Neural crest cell (in vitro differentiated cells): ENCODE measurements around the gene NFASC. TPM values are rescaled to one million over a fixed set of nuclear protein-coding genes. Genes with fewer than 3 reads are reported as not detected.

Experiments used
- DNase-seq: peaks from one replicate; pipeline ENCODE4 v3.0.0; 2021; ENCODE audit warnings: low read depth, mixed read lengths, low spot score
- H3K27ac Mint-ChIP-seq: one replicate; pipeline ENCODE4 v1.8.0; 2021; ENCODE audit warnings: mild to moderate bottlenecking, mixed read lengths; ENCODE audit not compliant: unreplicated experiment
- H3K27me3 Mint-ChIP-seq: 2 replicates; pipeline ENCODE4 v1.8.0; 2021; ENCODE audit warnings: low read depth, mild to moderate bottlenecking, mixed read lengths
- H3K36me3 Mint-ChIP-seq: 2 replicates; pipeline ENCODE4 v1.8.0; 2021; ENCODE audit warnings: low read depth, mild to moderate bottlenecking, mixed read lengths
- H3K4me1 Mint-ChIP-seq: 2 replicates; pipeline ENCODE4 v1.8.0; 2021; ENCODE audit warnings: mixed read lengths
- H3K4me3 Mint-ChIP-seq: one replicate; pipeline ENCODE4 v1.8.0; 2021; ENCODE audit warnings: mild to moderate bottlenecking, mixed read lengths
- H3K9me3 Mint-ChIP-seq: 2 replicates; pipeline ENCODE4 v1.8.0; 2021; ENCODE audit warnings: mixed read lengths
- total RNA-seq: library from RNA; stranded (reverse); gene quantifications from 2 replicates; pipeline ENCODE4 v1.2.1, GENCODE V29; 2021
- TF ChIP-seq, protein P1 (sequence below): fragments of 200-600 bp; sonication (generic); conservative IDR thresholded peaks from 2 replicates; pipeline ENCODE4 v1.5.0; 2021; ENCODE audit warnings: antibody characterized with exemption, mild to moderate bottlenecking

The NFASC gene
- total RNA-seq, 1 donor from 2014 or later: 12.9 TPM

GRCh38 chr1:204959836-204960235, 89.2 kb downstream of the NFASC start:
- TF ChIP-seq, protein P1, sequence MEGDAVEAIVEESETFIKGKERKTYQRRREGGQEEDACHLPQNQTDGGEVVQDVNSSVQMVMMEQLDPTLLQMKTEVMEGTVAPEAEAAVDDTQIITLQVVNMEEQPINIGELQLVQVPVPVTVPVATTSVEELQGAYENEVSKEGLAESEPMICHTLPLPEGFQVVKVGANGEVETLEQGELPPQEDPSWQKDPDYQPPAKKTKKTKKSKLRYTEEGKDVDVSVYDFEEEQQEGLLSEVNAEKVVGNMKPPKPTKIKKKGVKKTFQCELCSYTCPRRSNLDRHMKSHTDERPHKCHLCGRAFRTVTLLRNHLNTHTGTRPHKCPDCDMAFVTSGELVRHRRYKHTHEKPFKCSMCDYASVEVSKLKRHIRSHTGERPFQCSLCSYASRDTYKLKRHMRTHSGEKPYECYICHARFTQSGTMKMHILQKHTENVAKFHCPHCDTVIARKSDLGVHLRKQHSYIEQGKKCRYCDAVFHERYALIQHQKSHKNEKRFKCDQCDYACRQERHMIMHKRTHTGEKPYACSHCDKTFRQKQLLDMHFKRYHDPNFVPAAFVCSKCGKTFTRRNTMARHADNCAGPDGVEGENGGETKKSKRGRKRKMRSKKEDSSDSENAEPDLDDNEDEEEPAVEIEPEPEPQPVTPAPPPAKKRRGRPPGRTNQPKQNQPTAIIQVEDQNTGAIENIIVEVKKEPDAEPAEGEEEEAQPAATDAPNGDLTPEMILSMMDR: no peak
- Mint-ChIP-seq H3K27me3 (peaks cover 49% of the 10 kb centered on the region), H3K27ac (no peak overlapping the region), H3K4me1 (no peaks in the 10 kb centered on the region), H3K4me3 (no peak overlapping the region), H3K9me3 (no peaks in the 10 kb centered on the region), H3K36me3 (no peaks in the 10 kb centered on the region)
- DNase-seq: no peak

GRCh38 chr1:204960306-204961125, 89.9 kb downstream of the NFASC start:
- Mint-ChIP-seq H3K4me3 (no peak overlapping the region), H3K4me1 (no peaks in the 10 kb centered on the region), H3K27me3 (peaks cover 54% of the 10 kb centered on the region), H3K9me3 (no peaks in the 10 kb centered on the region), H3K36me3 (no peaks in the 10 kb centered on the region), H3K27ac (no peak overlapping the region)
- DNase-seq: no peak
- TF ChIP-seq, protein P1: no peak

- no peaks in the 10 kb centered on the region for H3K36me3 Mint-ChIP-seq
- DNase-seq: no peak
- H3K4me3 Mint-ChIP-seq: no peak overlapping the region
- peaks cover 44% of the 10 kb centered on the region for H3K27me3 Mint-ChIP-seq
- TF ChIP-seq, protein P1: no peak
- H3K27ac Mint-ChIP-seq: no peak overlapping the region
- no peaks in the 10 kb centered on the region for H3K4me1 Mint-ChIP-seq
- H3K9me3 Mint-ChIP-seq: no peaks in the 10 kb centered on the region
These were observed 91.2 kb downstream of the NFASC start for GRCh38 chr1:204961765-204962419.

- TF ChIP-seq, protein P1: no peak
- DNase-seq: no peak
- no peaks in the 10 kb centered on the region for H3K9me3 Mint-ChIP-seq
- H3K4me1 Mint-ChIP-seq: no peaks in the 10 kb centered on the region
- H3K27ac Mint-ChIP-seq: no peak overlapping the region
- no peak overlapping the region for H3K4me3 Mint-ChIP-seq
- H3K27me3 Mint-ChIP-seq: peaks cover 38% of the 10 kb centered on the region
- no peaks in the 10 kb centered on the region for H3K36me3 Mint-ChIP-seq
These were observed 92.3 kb downstream of the NFASC start for GRCh38 chr1:204962742-204963632.

DNA sequence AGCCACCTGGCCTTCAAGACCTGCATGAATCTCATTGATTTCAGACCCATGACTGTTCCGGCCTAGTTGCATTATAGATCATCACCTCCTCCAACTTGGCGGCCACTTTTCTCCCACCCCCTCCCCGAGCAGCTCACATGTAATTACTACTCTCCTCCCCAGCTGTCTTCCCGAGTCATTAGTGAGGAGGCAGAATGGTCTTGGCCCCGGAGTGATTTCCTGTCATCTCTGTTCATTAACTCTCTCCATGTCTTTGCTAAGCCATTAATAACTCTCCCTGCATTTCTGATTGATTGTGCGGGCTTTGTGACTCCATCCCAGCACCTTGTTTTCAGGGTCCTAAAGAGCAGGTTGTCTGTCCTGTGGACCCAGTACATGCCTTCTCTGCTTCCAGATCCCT, 96.8 kb downstream of the NFASC start:
- no peaks in the 10 kb centered on the region for H3K36me3 Mint-ChIP-seq
- no peaks in the 10 kb centered on the region for H3K4me1 Mint-ChIP-seq
- no peaks in the 10 kb centered on the region for H3K9me3 Mint-ChIP-seq
- TF ChIP-seq, protein P1: no peak
- no peak overlapping the region for H3K27ac Mint-ChIP-seq
- H3K27me3 Mint-ChIP-seq: peaks cover 27% of the 10 kb centered on the region
- DNase-seq: no peak
- no peak overlapping the region for H3K4me3 Mint-ChIP-seq
